HG03108 (cell line): Measurements from ENCODE around the gene RHOT1.

Source experiments
- ATAC-seq: cut with Tn5 transposase; IDR thresholded peaks from one replicate; pipeline ENCODE4 v1.9.1; 2021; ENCODE audit warnings: moderate library complexity; ENCODE audit not compliant: unreplicated experiment

RHOT1 gene

GRCh38 chr17:32266389-32267301, 124.3 kb downstream of the RHOT1 start:
- ATAC-seq, result no peak

- no peak for ATAC-seq
These were observed 125.4 kb downstream of the RHOT1 start for GRCh38 chr17:32267690-32268205.

- no peak for ATAC-seq
These were observed 126.5 kb downstream of the RHOT1 start for GRCh38 chr17:32268734-32269288.

GRCh38 chr17:32269377-32269776, 127.1 kb downstream of the RHOT1 start:
- no peak for ATAC-seq

- no peak for ATAC-seq
These were observed 129.5 kb downstream of the RHOT1 start for GRCh38 chr17:32271844-32272243.

GRCh38 chr17:32274101-32274500, 131.8 kb downstream of the RHOT1 start:
- no peak for ATAC-seq

GRCh38 chr17:32274643-32275042, 132.3 kb downstream of the RHOT1 start:
- ATAC-seq, result no peak
